ENCODE data around the gene BMPR1A.

Gene BMPR1A

DNA sequence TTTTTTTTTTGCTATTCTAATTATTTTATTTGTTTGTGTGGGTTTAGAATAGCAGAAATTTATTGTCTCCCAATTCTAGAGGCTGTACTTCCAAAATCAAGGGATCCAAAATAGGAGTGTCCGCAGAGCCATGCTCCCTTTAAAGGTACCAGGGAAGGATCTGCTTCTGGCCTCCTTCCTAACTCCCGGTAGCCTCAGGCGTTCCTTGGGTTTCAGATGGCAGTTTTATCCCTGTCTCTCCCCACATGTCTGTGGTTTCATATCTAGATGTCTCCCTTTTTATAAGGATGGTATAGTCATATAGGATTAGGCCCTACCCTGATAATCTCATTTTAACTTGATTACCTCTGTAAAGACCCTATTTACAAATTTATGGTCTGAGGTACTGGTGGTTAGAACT, 48.4 kb downstream of the BMPR1A start:
- DNase-seq: no peak

DNA sequence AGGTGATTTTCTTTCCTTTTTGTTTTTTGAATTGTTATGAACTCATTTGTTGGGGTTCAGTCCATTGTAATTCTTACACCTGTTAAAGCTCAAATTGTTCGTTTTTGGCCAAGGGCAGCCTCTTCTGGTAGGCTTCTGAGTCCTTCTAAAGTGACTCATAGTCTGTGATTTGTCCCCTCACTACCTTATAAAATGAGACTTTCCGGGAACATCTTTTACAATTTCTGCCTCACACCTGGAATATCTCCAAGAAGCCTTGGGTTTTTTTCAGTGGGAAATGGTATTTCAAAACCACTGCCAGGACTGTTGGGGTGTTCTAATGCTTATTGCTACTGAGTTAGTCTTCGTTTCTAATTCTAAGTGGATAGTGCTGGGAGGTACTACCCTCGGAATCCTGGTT, 56.7 kb downstream of the BMPR1A start:
- no peak for DNase-seq

DNA sequence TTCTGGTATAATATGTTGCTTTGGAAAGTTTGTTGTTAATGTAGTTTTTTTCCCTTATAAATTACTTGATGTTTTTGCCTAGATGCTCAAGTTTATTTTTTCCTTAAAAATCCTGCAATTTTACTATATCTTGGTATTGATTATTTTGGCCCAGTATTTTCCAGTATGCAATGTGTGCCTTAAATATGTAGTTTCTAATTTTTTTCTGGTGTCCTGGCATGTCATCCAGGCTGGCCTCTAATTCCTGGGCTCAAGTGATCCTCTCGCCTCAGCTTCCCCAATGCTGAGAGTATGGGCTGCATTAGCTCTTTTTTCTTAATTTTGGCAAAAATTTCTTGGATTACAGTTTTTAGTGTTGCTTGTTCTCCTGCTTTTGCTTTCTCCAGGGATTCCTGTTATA, 57.6 kb downstream of the BMPR1A start:
- no peak for DNase-seq

- DNase-seq: no peak
Measured at GRCh38 chr10:86815035-86815617, 58.7 kb downstream of the BMPR1A start.

GRCh38 chr10:86815640-86816039, 59.2 kb downstream of the BMPR1A start:
- no peak for DNase-seq

DNA sequence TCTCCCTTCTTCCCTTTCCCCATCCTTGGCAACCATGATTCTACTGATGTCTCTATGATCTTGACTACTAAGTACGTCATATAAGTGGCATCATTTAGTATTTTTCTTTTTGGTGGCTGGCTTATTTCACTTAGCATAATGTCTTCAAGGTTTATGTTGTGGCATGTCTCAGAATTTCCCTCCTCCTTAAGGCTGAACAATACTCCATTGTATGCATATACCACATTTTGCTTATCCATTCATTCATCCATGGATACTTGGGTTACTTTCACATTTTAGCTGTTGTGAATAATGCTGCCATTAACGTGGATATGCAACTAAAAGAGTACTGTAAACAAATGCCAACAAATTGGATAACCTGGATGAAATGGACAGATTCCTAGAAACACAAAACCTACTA, 60.8 kb downstream of the BMPR1A start:
- no peak for DNase-seq

DNA sequence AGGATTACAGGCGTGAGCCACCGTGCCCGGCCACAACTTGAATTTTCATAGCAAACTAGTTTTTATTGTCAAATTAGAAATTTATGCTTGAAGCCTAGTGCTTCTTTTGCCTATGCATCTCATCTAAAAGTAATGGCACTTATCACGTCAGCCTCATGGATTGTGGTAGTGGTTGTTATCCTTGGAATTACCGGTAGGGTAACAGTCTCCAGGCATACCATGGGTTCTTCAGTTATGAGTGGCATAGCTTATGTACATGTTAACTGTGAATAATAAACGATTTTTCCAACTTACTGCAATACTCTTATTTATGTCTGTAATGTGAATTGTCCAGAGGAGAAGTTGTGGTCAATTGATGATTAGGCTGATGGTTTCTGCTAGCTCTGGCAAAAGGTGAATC, 63.1 kb downstream of the BMPR1A start:
- DNase-seq: no peak

GRCh38 chr10:86820509-86820908, 64.1 kb downstream of the BMPR1A start:
- no peak for DNase-seq

DNA sequence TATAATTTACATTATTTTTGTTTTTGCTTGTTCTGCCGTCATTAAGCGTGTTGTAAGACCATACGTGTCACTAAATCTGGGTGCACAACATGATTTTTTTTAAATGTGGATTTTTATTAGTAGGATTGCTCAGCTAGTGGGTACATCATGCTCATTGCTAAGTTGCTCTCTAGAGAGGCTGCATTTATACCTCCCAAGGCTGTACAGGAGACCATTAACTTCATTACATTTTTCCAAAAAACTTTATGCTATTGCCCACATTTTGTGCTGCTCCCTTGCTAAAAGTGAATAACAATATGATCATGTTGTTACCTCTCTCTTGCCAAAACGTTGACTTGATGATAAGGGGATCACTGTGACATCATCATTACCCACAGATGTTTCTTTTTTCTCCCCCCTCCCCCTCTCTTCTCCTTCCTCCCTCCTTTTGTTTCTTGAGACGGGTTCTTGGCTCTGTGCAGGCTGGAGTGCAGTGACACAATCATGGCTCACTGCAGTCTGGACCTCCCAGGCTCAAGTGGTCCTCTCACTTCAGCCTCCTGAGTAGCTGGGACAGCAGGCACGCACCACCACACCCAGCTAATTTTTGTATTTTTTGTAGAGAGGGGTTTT, 65.1 kb downstream of the BMPR1A start:
- no peak for DNase-seq

DNA sequence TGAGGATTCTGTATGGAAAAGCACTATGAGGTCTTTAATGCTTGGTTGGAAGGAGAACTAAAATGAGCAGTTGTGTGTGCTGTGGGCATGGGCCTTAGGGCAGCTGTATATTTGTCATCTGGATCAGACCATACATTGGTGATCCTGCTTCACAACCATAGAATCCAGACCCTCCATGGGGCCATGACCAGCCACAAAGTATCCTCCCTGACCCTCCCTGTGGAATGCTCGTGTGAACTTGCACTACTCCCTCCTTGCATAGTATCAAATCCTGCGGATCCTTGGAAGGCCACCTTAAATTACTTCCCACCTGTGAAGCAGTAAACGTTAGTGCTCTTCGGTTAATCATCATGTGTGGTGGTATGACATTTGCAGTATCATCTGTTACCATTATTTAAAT, 67.1 kb downstream of the BMPR1A start:
- DNase-seq: no peak

DNA sequence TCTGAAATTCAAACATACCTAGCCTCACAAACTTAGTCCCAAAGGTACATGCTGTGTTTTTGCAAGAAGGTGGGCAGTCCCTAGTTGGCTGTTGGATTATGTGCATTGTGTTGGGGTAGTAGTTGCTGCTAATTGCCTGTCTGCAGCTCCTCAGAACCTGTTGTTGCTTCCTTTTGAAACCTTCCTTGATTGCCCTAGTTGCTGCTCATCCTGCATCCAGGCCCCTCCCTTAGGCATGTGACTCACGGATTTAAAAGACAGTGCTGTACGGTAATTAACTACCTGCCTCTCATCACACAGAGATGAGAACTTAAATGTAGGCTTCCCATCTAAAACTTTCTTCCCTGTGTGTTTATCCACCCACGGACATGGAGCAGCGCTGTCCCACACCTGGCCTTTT, 67.7 kb downstream of the BMPR1A start:
- DNase-seq: no peak

GRCh38 chr10:86825366-86825765, 68.9 kb downstream of the BMPR1A start:
- no peak for DNase-seq

GRCh38 chr10:86827639-86828038, 71.2 kb downstream of the BMPR1A start:
- DNase-seq: no peak

GRCh38 chr10:86828145-86828544, 71.7 kb downstream of the BMPR1A start:
- DNase-seq: no peak

DNA sequence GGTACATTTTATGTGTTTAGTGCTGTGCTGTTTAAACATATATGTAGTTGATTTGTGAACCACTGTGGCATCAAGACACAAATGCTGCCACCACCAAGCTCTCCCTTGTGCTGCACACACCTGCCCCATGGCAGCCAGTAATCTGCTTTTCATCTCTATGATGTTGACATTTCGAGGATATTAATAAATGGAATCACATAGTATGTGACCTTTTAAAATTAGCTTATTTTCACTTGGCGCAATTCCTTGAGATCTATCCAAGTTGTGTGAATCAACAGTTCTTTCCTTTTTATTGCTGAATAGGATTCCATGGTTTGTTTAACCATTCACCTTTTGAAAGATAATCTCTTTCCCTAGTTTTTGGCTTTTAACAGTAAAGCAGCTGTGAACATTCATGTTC, 73.1 kb downstream of the BMPR1A start:
- no peak for DNase-seq

- no peak for DNase-seq
Measured at GRCh38 chr10:86830043-86830591, 73.7 kb downstream of the BMPR1A start.

GRCh38 chr10:86833969-86834368, 77.5 kb downstream of the BMPR1A start:
- no peak for DNase-seq

- DNase-seq: no peak
Measured at GRCh38 chr10:86836044-86836443, 79.6 kb downstream of the BMPR1A start.

- no peak for DNase-seq
Measured at GRCh38 chr10:86837663-86838062, 81.2 kb downstream of the BMPR1A start.

DNA sequence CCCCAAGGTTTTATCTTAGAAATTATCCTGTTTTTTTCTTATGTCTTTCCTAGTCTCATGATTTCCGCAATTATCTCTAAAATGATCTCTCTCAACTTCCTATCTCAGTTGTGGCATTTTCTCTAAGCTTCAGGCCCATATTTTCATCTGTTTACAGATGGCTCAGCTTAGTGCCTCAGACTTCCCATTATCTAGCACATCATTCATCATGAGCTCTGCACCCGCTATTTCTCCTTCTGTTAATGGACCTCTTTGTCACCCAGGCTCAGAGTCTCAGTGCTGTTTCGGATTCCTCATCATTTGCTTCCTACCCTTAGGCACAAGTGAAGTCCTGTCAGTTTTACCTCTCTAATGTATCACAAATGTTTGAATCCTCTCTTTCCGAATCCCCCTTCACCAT, 84.1 kb downstream of the BMPR1A start:
- DNase-seq: no peak

DNA sequence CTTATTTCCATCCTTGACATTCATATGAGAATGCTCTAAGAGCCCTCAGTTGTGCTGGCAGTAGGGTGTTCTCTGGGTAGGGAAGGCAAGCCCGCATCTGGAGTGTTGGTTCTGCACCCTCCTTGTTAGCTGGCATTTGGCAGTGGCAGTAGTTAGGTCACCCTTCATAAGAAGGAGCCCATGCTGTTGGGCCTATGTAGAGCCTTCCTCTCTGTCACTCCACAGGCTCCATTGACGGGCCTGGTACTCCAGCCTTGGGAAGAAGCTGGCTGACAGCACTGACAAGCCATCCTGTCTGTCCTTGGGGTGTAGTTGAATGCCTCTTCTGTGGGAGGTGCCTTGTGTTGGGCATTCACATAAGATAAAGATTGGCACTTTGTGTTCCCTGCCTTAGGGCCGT, 89.7 kb downstream of the BMPR1A start:
- DNase-seq: no peak

GRCh38 chr10:86848747-86849146, 92.3 kb downstream of the BMPR1A start:
- DNase-seq: no peak

- no peak for DNase-seq
Measured at GRCh38 chr10:86849181-86849894, 92.9 kb downstream of the BMPR1A start.

DNA sequence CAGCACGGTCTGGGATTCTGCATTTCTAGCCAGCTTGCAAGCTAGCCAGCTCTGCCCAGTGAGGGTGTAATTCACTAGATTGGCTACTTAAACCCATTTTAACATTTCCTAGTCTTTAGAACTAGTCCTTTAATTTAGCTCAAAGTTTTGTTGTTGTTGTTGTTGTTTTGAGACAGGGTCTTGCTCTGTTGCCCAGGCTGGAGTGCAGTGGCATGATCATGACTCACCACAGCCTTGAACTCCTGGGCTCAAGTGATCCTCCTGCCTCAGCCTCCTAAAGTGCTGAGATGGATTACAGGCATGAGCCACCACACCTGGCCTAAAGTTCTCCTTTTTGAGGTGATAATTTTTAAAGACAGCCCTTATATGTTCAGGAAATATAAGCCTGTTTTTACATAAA, 94.1 kb downstream of the BMPR1A start:
- no peak for DNase-seq
